ENCODE data around the gene PPIA.
A peak's percentile ranks its signal among the peaks of the same experiment; 100 is the strongest.
"Not testable (repeated sequence)": the region's sequence is repeated elsewhere in the genome, so short reads cannot be mapped to it uniquely, and the experiment has no call there.

Gene PPIA

GRCh38 chr7:44791278-44792219 lies 4.9 kb upstream of the PPIA start:
- no peak for DNase-seq

- DNase-seq = no peak
Observed at GRCh38 chr7:44793919-44794318, 2.6 kb upstream of the PPIA start.

DNA sequence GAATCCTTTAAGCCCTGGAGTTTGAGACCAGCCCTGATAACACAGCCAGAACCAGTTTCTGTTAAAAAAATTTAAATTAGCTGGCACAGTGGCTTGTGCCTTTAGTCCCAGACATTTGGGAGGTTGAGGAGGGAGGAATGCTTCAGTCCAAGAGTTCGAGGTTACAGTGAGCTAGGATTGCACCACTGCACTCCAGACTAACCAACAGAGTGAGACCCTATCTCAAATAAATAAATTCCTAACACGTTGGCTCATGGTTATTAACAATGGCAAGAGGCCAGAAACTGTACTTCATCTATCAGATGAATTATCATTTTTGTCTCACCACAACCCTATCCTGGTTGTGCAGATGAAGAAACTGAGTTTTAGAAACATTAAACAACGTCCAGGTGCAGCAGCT lies 2.1 kb upstream of the PPIA start:
- DNase-seq = no peak

- DNase-seq = peak; percentile 83
Observed at GRCh38 chr7:44796034-44796503, 412 bp upstream of the PPIA start.

GRCh38 chr7:44797329-44798258 lies 1.1 kb downstream of the PPIA start:
- peak; percentile 76 for DNase-seq

- no peak for DNase-seq
Observed at GRCh38 chr7:44798649-44799305, 2.3 kb downstream of the PPIA start.

DNA sequence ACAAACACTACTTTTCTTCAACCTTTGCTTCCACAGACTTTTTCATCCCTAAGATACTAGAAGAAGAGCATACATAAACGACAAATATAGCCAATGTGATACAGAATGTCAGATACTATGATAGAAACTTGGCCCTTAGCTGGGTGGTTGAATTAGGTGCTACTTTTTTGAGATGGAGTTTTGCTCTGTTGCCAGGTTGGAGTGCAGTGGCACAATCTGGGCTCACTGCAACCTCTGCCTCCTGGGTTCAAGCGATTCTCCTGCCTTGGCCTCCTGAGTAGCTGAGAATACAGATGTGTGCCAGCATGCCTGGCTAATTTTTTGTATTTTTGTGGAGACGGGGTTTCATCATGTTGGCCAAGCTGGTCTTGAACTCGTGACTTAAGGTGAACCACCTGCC lies 3.5 kb downstream of the PPIA start:
- DNase-seq = no peak

DNA sequence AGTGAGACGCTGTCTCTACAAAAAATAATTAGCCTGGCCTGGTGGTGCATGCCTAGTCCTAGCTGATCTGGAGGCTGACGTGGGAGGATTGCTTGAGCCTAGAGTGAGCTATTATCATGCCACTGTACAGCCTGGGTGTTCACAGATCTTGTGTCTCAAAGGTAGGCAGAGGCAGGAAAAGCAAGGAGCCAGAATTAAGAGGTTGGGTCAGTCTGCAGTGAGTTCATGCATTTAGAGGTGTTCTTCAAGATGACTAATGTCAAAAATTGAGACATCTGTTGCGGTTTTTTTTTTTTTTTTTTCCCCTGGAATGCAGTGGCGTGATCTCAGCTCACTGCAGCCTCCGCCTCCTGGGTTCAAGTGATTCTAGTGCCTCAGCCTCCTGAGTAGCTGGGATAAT lies 5.4 kb downstream of the PPIA start:
- no peak for DNase-seq

- no peak for DNase-seq
Observed at GRCh38 chr7:44802418-44803025, 6.0 kb downstream of the PPIA start.

GRCh38 chr7:44803828-44804519 lies 7.5 kb downstream of the PPIA start:
- DNase-seq = not testable (repeated sequence)

GRCh38 chr7:44805950-44806349 lies 9.5 kb downstream of the PPIA start:
- DNase-seq = no peak

DNA sequence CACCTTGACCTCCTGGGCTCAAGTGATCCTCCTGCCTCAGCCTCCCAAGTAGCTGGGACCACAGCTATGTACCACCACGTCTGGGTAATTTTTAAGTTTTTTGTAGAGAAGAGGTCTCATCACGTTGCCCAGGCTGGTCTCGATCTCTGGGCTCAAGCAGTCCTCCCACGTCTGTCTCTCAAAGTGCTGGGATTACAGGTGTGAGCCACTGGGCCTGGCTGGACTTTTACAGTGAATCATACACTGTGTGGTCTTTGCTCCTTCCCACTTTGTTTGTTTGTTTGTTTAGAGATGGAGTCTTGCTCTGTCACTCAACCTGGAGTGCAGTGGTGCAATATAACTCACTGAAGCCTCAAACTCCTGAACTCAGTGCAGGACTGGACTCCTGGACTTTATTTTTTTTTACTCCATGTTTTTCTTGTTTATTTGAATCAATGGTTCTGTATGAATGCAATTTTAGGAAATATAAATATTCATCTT lies 12.5 kb downstream of the PPIA start:
- no peak for DNase-seq

GRCh38 chr7:44811093-44811492 lies 14.6 kb downstream of the PPIA start:
- DNase-seq = no peak

- DNase-seq = no peak
Observed at GRCh38 chr7:44811571-44811970, 15.1 kb downstream of the PPIA start.

DNA sequence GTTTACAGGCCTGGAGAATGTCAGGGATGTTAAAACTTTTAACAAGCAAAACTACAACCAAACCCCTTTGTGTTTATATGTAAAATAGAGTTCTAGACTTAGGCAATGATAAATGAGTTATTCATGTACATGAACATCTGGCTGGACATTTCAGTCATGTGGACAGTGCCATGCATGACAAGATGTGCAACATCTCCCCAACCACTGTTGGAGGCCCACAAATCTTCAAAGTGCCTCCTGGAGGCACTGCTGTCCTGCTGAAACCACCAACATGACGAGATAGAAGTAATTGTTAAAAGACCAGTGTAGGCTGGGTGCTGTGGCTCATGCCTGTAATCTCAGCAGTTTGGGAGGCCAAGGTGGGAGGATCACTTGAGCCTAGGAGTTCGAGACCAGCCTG lies 18.4 kb downstream of the PPIA start:
- DNase-seq = no peak

GRCh38 chr7:44819292-44819691 lies 22.8 kb downstream of the PPIA start:
- DNase-seq = no peak

- no peak for DNase-seq
Observed at GRCh38 chr7:44823255-44823781, 26.8 kb downstream of the PPIA start.

GRCh38 chr7:44824894-44825526 lies 28.5 kb downstream of the PPIA start:
- DNase-seq = no peak

DNA sequence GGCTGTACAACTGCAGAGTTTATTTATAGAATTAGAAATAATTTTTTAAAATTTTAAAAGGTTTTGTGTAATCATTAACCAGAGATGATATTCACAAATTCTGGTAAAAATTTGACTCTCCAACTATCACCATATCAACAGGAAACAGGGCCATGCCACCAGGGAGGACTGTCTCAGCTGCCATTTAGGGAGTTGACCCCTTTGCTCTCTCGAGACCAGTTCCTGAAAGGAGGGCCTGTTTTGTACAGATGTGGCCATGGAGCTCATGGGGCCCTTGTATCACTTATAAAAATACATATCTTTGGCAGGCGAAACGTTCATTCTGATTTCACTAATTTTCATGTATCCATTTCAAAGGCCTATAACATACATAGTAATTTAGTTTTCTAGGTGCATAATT lies 31.1 kb downstream of the PPIA start:
- no peak for DNase-seq

GRCh38 chr7:44838751-44839150 lies 42.3 kb downstream of the PPIA start:
- no peak for DNase-seq

DNA sequence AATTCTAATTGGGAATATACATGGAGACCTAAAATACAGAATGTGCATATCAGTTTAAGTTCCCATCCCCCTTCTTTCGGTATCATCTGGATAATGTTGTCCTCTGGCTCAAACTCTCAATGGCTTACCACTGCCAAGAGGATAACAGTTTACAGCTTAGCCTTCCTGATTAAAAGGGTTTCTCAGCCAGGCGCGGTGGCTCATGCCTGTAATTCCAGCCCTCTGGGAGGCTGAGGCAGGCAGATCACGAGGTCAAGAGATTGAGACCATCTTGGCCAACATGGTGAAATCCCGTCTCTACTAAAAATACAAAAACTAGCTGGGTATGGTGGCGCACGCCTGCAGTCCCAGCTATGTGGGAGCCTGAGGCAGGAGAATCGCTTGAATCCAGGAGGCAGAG lies 46.2 kb downstream of the PPIA start:
- DNase-seq = not testable (repeated sequence)

Measured in NCI-H774 (cell line).